T-helper 1 cell (primary cell): ENCODE results near the gene CCL24.
"Not testable (repeated sequence)": the region's sequence is repeated elsewhere in the genome, so short reads cannot be mapped to it uniquely, and the experiment has no call there.

ENCODE experiments used
- DNase-seq, 5 donors: peaks; one replicate each; pipeline ENCODE4 v3.0.0-alpha.2; 2012 to 2020

CCL24 gene

DNA sequence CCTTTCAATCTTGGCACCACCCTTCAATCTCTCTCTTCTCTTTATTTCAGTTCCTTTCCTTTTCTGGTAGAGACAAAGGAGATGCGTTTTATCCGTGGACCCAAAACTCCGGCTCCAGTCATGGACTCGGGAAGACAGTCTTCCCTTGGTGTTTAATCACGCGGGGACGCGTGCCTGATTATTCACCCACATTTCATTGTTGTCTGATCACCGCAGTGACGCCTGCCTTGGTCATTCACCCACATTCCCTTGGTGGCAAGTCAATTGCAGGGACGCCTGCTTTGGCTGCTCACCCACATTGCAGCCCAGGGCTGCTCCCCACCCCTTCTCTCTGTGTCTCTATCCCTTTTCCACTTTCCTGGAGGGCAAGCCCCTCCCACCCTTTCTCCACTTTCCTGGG, 34.1 kb downstream of the CCL24 start:
- DNase-seq, result not testable (repeated sequence)

DNA sequence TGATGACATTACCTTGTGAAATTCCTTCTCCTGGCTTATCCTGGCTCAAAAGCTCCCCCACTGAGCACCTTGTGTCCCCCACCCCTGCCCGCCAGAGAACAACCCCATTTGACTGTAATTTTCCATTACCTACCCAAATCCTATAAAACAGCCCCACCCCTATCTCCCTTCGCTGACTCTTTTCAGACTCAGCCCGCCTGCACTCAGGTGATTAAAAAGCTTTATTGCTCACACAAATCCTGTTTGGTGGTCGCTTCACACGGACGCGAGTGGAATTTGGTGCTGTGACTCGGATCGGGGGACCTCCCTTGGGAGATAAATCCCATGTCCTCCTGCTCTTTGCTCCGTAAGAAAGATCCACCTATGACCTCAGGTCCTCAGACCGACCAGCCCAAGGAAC, 34.6 kb downstream of the CCL24 start:
- not testable (repeated sequence) for DNase-seq

DNA sequence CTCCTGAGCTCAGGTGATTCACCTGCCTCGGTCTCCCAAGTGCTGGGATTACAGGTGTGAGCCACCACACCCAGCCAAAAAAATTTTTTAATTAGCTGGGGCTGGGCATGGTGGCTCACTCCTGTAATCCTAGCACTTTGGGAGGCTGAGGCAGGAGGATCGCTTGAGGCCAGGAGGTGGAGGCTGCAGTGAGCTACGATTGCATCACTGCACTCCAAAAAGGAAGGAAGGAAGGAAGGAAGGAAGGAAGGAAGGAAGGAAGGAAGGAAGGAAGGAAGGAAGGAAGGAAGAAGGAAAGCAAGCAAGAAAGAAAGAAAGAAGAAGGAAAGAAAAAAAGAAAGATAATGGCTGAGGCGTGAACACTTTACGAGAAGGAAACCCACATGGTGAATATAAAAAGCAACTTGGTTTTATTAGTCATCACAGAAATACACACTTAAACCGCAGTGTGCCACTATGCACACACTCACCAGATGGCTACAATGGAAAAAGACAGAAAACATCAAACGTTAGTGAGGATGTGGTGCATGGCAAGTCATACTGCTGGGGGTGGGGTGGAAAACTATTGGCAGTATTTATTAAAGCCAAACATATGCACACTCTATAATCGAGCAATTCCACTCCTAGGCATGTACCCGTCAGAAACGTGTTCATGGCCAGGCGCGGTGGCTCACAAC, 37.2 kb downstream of the CCL24 start:
- peak in 3 of 5 donors; percentile 6 to 87 (median 23) for DNase-seq

DNA sequence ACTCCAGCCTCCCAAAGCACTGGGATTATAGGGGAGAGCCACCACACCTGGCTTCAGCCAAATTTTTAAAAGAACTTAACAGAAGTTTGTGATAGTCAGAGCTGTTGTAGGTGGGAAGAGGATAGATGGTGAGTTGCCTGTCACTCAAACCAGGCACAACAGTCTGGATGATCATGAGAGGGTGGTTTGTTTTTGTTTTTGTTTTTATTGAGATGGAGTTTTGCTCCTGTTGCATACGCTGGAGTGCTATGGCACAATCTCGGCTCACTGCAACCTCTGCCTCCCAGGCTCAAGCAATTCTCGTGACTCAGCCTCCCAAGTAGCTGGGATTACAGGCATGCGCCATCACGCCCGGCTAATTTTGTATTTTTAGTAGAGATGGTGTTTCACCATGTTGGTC, 39.6 kb downstream of the CCL24 start:
- not testable (repeated sequence) for DNase-seq

DNA sequence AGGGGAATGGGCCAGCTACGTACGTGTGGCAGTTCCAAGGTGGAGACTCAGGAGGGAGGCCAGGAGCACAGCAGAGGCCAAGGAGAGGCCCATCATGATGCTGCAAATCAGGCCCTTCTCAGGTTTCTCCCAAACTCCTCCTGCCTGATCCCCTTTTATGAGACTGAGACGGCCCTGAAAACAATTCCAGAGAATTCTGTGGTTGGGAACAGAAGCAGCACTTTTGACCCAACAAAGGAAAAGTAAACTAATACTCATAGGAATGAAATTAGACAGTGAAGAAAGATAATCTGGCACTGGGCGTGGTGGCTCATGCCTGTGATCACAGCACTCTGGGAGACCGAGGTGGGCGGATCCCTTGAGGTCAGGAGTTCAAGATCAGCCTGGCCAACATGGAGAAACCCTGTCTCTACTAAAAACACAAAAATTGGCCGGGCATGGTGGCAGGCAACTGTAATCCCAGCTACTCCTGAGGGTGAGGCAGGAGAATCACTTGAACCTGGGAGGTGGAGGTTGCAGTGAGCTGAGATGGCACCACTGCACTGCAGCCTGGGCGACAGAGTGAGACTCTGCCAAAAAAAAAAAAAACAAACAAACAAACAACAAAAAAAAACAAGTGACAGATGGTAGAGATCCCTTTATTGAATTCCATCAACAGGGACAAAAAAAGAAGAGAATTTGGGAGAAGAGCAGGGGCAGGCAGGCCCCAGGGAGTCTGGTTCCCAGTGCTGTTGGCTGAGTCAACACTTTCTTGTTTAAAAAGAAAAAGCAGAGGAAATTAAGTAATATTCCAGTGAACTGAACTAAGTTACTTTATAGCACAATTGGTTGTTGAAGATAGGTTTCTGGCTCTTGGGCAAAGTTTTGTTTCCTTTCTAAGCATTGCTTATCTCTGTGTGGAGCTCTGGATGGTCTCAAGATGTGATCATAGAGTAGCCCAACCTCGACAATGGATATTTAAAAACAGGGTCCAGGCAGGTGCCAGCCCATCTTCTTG, 41.2 kb downstream of the CCL24 start, which contains the start of gene CCL26:
TSS of gene CCL26 (minus strand) at position 131 of the 997 bp plus-strand sequence. CDS start at position 96, 35 bp downstream.
- no peak for DNase-seq

DNA sequence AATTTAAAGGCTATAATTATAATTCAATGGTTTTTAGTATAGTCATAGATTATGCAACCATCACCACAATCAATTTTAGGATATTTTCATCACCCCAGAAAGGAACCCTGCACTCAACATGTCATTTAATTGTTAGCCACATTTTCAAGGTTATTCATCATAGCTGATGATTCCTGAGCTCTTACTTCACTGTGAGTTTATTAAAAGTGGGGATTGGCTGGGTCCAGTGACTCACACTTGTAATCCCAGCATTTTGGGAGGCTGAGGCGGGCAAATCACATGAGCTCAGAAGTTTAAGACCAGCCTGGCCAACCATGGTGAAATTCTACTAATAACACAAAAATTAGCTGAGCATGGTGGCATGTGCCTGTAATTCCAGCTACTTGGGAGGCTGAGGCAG, 42.4 kb downstream of the CCL24 start:
- DNase-seq, result no peak

DNA sequence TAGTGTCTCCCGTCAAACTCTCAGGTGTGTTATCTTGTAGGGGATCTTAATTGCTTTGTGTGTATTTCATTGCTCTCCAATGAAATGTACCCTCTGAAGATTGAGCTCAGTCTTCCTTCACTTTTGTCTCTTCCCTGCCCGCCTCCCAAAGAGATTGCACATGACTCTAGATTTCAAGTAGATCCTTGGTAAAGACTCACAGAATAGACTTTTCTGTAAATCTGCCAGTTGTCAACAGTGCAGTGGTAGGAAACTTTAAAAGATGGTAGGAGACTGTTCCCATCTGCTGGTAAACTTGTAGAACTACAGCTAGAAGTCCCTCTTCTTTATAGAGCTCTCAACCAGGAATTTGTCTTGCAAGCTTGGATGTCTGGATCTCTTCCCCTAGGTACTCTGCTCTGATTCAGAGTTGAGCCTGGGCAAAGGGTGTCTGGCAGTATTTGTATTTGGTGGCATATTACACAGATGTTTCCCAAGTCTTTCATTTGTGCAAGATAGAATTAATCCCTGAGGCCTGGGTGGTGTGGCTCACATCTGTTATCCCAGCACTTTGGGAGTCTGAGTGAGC, 51.2 kb downstream of the CCL24 start:
- DNase-seq, result peak in 1 of 5 donors; percentile 28

DNA sequence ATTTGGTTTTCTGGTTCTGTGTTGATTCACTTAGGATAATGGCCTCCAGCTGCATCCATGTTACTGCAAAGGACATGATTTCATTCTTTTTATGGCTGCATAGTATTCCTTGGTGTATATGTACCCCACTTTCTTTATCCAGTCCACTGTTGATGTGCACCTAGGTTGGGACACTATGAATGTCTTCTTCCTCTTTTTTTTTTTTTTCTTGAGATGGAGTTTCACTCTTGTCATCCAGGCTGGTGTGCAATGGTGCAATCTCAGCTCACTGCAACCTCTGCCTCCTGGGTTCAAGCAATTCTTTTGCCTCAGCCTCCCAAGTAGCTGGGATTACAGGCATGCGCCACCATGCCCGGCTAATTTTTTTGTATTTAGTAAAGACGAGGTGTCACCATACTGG, 51.8 kb downstream of the CCL24 start:
- not testable (repeated sequence) for DNase-seq
